ENCODE data around the gene GP1BB.

DNA sequence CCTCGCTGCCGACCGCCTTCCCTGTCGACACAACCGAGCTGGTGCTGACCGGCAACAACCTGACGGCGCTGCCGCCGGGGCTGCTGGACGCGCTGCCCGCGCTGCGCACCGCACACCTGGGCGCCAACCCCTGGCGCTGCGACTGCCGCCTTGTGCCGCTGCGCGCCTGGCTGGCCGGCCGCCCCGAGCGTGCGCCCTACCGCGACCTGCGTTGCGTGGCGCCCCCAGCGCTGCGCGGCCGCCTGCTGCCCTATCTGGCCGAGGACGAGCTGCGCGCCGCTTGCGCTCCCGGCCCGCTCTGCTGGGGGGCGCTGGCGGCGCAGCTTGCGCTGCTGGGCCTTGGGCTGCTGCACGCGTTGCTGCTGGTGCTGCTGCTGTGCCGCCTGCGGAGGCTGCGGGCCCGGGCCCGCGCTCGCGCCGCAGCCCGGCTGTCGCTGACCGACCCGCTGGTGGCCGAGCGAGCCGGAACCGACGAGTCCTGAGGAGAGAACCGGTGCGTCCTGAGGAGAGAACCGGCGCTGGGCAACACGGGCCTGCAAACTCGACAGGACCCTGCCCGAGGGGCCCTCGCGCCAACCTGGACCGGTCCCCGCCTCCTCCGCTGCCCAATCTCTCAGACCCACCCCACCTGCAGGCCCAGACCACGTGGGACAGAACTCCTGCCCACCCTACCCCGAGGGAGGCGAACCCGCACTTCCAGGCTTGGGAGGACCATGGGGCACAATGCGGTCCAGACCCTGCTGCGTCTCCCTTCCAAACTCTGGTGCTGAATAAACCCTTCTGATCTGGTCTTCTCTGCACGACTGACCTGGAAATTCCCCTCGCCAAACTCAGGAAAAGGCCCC, 866 bp downstream of the GP1BB start:
- TF ChIP-seq, protein P1, sequence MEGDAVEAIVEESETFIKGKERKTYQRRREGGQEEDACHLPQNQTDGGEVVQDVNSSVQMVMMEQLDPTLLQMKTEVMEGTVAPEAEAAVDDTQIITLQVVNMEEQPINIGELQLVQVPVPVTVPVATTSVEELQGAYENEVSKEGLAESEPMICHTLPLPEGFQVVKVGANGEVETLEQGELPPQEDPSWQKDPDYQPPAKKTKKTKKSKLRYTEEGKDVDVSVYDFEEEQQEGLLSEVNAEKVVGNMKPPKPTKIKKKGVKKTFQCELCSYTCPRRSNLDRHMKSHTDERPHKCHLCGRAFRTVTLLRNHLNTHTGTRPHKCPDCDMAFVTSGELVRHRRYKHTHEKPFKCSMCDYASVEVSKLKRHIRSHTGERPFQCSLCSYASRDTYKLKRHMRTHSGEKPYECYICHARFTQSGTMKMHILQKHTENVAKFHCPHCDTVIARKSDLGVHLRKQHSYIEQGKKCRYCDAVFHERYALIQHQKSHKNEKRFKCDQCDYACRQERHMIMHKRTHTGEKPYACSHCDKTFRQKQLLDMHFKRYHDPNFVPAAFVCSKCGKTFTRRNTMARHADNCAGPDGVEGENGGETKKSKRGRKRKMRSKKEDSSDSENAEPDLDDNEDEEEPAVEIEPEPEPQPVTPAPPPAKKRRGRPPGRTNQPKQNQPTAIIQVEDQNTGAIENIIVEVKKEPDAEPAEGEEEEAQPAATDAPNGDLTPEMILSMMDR (IDR thresholded peaks at IDR 0.05) = no peak
- TF ChIP-seq POLR2AphosphoS5 (IDR thresholded peaks at IDR 0.05) (no peak), POLR2A (IDR thresholded peaks at IDR 0.05) (no peak)
